A673 (cell line): ENCODE data around the gene RHEX.

Experiments
- CTCF ChIP-seq: fragments of 300-800, 200-600 bp; sonication (generic); conservative IDR thresholded peaks from 2 replicates; pipeline ENCODE4 v1.5.1; 2017; ENCODE audit warnings: low read depth, mild to moderate bottlenecking, antibody characterized with exemption, low read length, moderate library complexity, mixed read lengths
- EZH2 ChIP-seq: fragments of 200-600 bp; sonication (generic); IDR thresholded peaks from 2 replicates; pipeline ENCODE4 v1.6.1; 2017; ENCODE audit warnings: borderline replicate concordance, low read depth, mild to moderate bottlenecking, mixed read lengths, antibody characterized with exemption, low read length; ENCODE audit not compliant: poor library complexity, severe bottlenecking

- no peak for TF ChIP-seq CTCF
- TF ChIP-seq EZH2 = no peak
Observed at GRCh38 chr1:206011057-206011456, 41.9 kb upstream of the RHEX start.
